Breast epithelium (tissue), 4 donors: Measurements from ENCODE around the gene SLC6A9. TPM values are rescaled to one million over a fixed set of nuclear protein-coding genes. Genes with fewer than 3 reads are reported as not detected.

Experiments used
- DNase-seq, 2 donors: peaks; one replicate each; pipeline ENCODE4 v3.0.0-alpha.2; 2019; ENCODE audit warnings: low spot score in 2 of 2
- H3K27ac ChIP-seq, 2 donors: fragments of 200-600 bp; sonication (generic) in 1 of 2; one replicate each; pipeline ENCODE4 v1.5.1; 2016 to 2019; ENCODE audit warnings: mild to moderate bottlenecking in 1 of 2
- H3K27me3 ChIP-seq, 2 donors: fragments of 200-600 bp; sonication (generic) in 1 of 2; one replicate each; pipeline versions ENCODE4 v1.5.1 to v1.6.0; 2017 to 2019; ENCODE audit warnings: control low read depth in 1 of 2, mild to moderate bottlenecking in 1 of 2
- H3K36me3 ChIP-seq: fragments of 200-600 bp; one replicate; pipeline ENCODE4 v1.5.1; 2019
- H3K4me1 ChIP-seq, 2 donors: fragments of 200-600 bp; sonication (generic); one replicate each; pipeline ENCODE4 v1.5.1; 2016 to 2019; ENCODE audit warnings: control low read depth in 1 of 2
- H3K4me3 ChIP-seq, 3 donors: fragments of 200-600 bp; sonication (generic); 1 replicate in 2 of 3; 2 replicates in 1 of 3; pipeline ENCODE4 v1.5.1; 2016 to 2019; ENCODE audit warnings: mild to moderate bottlenecking in 3 of 3, moderate library complexity in 2 of 3
- H3K9me3 ChIP-seq, 2 donors: fragments of 200-600 bp; sonication (generic) in 1 of 2; one replicate each; pipeline ENCODE4 v1.5.1; 2016 to 2019; ENCODE audit warnings: control low read depth in 1 of 2
- CTCF ChIP-seq, 3 donors: fragments of 450-650 bp; IDR thresholded peaks; one replicate each; pipeline ENCODE4 v1.5.1; 2016 to 2017; ENCODE audit warnings: antibody characterized with exemption in 3 of 3, mild to moderate bottlenecking in 3 of 3, moderate library complexity in 3 of 3
- POLR2A ChIP-seq: fragments of 450-650 bp; IDR thresholded peaks from one replicate; pipeline ENCODE4 v1.6.1; 2016; ENCODE audit warnings: antibody characterized with exemption, mild to moderate bottlenecking, moderate library complexity
- POLR2AphosphoS5 ChIP-seq, 3 donors: sonication (generic); formaldehyde crosslinking; IDR thresholded peaks; one replicate each; pipeline ENCODE4 v1.6.1; 2017; ENCODE audit warnings: antibody characterized with exemption in 3 of 3
- intact Hi-C: fragments of 100-400 bp; cut with DNase I; formaldehyde crosslinking; loops from one replicate; pipeline ENCODE4 v1.15.1; 2023; ENCODE audit warnings: low total_unique reads
- total RNA-seq, 3 donors: library from RNA; depleted of rRNA; stranded (reverse); fragments of >200 nt; gene quantifications; one replicate each; pipeline ENCODE4 v1.1.0, GENCODE V29; 2016

The SLC6A9 gene
- total RNA-seq, 3 donors from 2014 or later: 0.32 to 5.1 (median 3.9) TPM

GRCh38 chr1:44074415-44074814 lies 43.2 kb upstream of the SLC6A9 start:
- Histone ChIP-seq H3K27me3 (no peaks in the 10 kb centered on the region), H3K27ac (no peak overlapping the region), H3K36me3 (no peaks in the 10 kb centered on the region), H3K4me3 (no peak overlapping the region), H3K4me1 (no peaks in the 10 kb centered on the region), H3K9me3 (no peaks in the 10 kb centered on the region)
- DNase-seq: no peak
- intact Hi-C loops: no loop called here
- TF ChIP-seq POLR2A (no peak), CTCF (IDR thresholded peaks at IDR 0.05) (no peak), POLR2AphosphoS5 (IDR thresholded peaks at IDR 0.05) (no peak)

- Histone ChIP-seq H3K27ac (no peak overlapping the region), H3K27me3 (no peaks in the 10 kb centered on the region), H3K4me3 (no peak overlapping the region), H3K36me3 (no peaks in the 10 kb centered on the region), H3K9me3 (no peaks in the 10 kb centered on the region), H3K4me1 (no peaks in the 10 kb centered on the region)
- TF ChIP-seq CTCF (IDR thresholded peaks at IDR 0.05) (no peak), POLR2AphosphoS5 (IDR thresholded peaks at IDR 0.05) (no peak), POLR2A (no peak)
- DNase-seq: no peak
- intact Hi-C loops: no loop called here
Measured at GRCh38 chr1:44073528-44073927, 42.3 kb upstream of the SLC6A9 start.

GRCh38 chr1:44072821-44073220 lies 41.6 kb upstream of the SLC6A9 start:
- H3K27me3 ChIP-seq: no peaks in the 10 kb centered on the region
- intact Hi-C loops: no loop called here
- no peak for DNase-seq
- H3K36me3 ChIP-seq: no peaks in the 10 kb centered on the region
- no peak overlapping the region for H3K4me3 ChIP-seq
- no peak overlapping the region for H3K27ac ChIP-seq
- H3K9me3 ChIP-seq: no peaks in the 10 kb centered on the region
- no peak for TF ChIP-seq POLR2A
- no peak for TF ChIP-seq POLR2AphosphoS5 (IDR thresholded peaks at IDR 0.05)
- no peak for TF ChIP-seq CTCF (IDR thresholded peaks at IDR 0.05)
- no peaks in the 10 kb centered on the region for H3K4me1 ChIP-seq

- no peak overlapping the region for H3K27ac ChIP-seq
- TF ChIP-seq CTCF (IDR thresholded peaks at IDR 0.05): no peak
- TF ChIP-seq POLR2A: no peak
- TF ChIP-seq POLR2AphosphoS5 (IDR thresholded peaks at IDR 0.05): no peak
Measured at GRCh38 chr1:44072204-44072603, 40.9 kb upstream of the SLC6A9 start.

GRCh38 chr1:44071461-44071860 lies 40.2 kb upstream of the SLC6A9 start:
- no peak overlapping the region for H3K4me3 ChIP-seq
- intact Hi-C loops: no loop called here

More at GRCh38 chr1:44072204-44072603, 40.9 kb upstream of the SLC6A9 start:
- no peaks in the 10 kb centered on the region for H3K27me3 ChIP-seq
- no peaks in the 10 kb centered on the region for H3K4me1 ChIP-seq
- H3K4me3 ChIP-seq: no peak overlapping the region
- intact Hi-C loops: no loop called here
- no peaks in the 10 kb centered on the region for H3K9me3 ChIP-seq
- DNase-seq: no peak
- no peaks in the 10 kb centered on the region for H3K36me3 ChIP-seq

More at GRCh38 chr1:44071461-44071860, 40.2 kb upstream of the SLC6A9 start:
- no peaks in the 10 kb centered on the region for H3K9me3 ChIP-seq
- no peak overlapping the region for H3K27ac ChIP-seq
- no peak for DNase-seq
- H3K27me3 ChIP-seq: no peaks in the 10 kb centered on the region
- H3K36me3 ChIP-seq: no peaks in the 10 kb centered on the region
- TF ChIP-seq POLR2A (no peak), CTCF (IDR thresholded peaks at IDR 0.05) (no peak), POLR2AphosphoS5 (IDR thresholded peaks at IDR 0.05) (no peak)
- H3K4me1 ChIP-seq: no peaks in the 10 kb centered on the region
